Measurements from ENCODE around the gene YY1AP1. TPM values are rescaled to one million over a fixed set of nuclear protein-coding genes. Genes with fewer than 3 reads are reported as not detected.
"Not testable (repeated sequence)": the region's sequence is repeated elsewhere in the genome, so short reads cannot be mapped to it uniquely, and the experiment has no call there.

YY1AP1 gene
- total and polyA plus RNA-seq, 12 donors: 44.0 to 70.4 (median 57.6) TPM

DNA sequence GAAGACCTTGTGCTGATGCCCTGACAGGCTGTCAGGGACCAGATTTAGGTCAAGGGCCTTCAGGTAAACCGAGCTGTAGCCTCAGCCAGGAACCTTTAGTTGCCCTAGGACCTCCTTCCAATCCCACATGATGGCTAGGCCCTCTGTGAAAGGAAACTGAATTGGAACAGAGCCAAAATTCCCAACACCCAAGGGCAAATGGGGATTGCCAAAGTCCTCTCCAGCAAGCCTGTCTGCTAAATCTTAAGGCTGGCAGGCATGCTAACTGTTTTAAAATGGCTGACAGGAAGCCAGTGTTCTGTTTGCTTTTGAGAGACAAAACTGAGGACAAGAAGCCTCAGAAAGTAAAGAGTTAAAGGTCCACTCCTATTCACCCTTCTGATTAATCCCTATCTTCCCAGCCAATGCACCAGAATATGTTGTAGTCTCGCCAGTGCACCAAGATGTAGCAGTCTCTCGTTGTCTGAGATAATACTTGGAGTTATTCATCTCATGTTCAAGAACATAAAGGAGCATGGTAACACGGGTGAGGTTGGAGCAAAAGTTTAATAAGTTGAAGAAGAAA, 43.5 kb downstream of the YY1AP1 start:
- intact Hi-C loops (cut with DNase I): no loop called here
- H3K27me3 ChIP-seq: no peaks in the 10 kb centered on the region
- no peaks in the 10 kb centered on the region for H3K36me3 ChIP-seq (replicated peaks in 1 of 2)
- peaks cover 0 to 18% of the 10 kb centered on the region in 2 donors for H3K4me1 ChIP-seq (replicated peaks in 1 of 2)
- 34 to 49% (median 38%) methylated on average over 4 of the region's 4 CpGs for WGBS, 4 donors
- no peaks in the 10 kb centered on the region for H3K9me3 ChIP-seq (replicated peaks in 1 of 3)
- peak overlapping the region in 4 of 5 donors; percentile 2 to 62 (median 34) for H3K27ac ChIP-seq
- TF ChIP-seq, protein P1, sequence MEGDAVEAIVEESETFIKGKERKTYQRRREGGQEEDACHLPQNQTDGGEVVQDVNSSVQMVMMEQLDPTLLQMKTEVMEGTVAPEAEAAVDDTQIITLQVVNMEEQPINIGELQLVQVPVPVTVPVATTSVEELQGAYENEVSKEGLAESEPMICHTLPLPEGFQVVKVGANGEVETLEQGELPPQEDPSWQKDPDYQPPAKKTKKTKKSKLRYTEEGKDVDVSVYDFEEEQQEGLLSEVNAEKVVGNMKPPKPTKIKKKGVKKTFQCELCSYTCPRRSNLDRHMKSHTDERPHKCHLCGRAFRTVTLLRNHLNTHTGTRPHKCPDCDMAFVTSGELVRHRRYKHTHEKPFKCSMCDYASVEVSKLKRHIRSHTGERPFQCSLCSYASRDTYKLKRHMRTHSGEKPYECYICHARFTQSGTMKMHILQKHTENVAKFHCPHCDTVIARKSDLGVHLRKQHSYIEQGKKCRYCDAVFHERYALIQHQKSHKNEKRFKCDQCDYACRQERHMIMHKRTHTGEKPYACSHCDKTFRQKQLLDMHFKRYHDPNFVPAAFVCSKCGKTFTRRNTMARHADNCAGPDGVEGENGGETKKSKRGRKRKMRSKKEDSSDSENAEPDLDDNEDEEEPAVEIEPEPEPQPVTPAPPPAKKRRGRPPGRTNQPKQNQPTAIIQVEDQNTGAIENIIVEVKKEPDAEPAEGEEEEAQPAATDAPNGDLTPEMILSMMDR (IDR thresholded peaks at IDR 0.05): no peak
- TF ChIP-seq POLR2A (IDR thresholded peaks at IDR 0.05): no peak
- H3K4me3 ChIP-seq: no peak overlapping the region
- DNase-seq: peak in 4 of 7 donors; percentile 14 to 45 (median 40)

DNA sequence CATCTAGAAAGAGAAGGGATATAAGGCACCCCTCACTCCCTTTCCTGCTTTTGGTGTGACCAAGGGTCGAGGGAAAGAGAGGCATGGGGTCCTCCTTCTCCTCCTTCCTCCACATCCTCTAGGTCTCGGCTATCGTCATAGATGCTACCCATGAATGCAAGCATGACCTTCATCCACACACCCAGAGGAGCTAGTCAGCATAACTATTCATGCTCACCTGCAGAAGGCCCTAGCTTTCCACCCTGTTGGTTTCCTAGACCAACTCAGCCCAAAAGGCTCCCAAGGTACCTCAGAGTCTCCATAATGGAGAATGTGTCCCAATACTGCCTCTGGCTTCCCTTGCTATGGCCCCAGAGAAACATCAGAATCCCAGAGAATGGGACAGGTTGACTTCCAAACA, 45.3 kb downstream of the YY1AP1 start:
- DNase-seq: no peak
- no peaks in the 10 kb centered on the region for H3K36me3 ChIP-seq (replicated peaks in 1 of 2)
- 74 to 90% (median 85%) methylated on average over 3 of the region's 3 CpGs for WGBS, 4 donors
- H3K9me3 ChIP-seq (replicated peaks in 1 of 3): no peaks in the 10 kb centered on the region
- no peaks in the 10 kb centered on the region for H3K27me3 ChIP-seq
- intact Hi-C loops (cut with DNase I): no loop called here
- TF ChIP-seq, protein P1 (IDR thresholded peaks at IDR 0.05): no peak
- TF ChIP-seq POLR2A (IDR thresholded peaks at IDR 0.05): no peak
- H3K27ac ChIP-seq: no peak overlapping the region
- peaks cover 0 to 14% of the 10 kb centered on the region in 2 donors for H3K4me1 ChIP-seq (replicated peaks in 1 of 2)
- no peak overlapping the region for H3K4me3 ChIP-seq

DNA sequence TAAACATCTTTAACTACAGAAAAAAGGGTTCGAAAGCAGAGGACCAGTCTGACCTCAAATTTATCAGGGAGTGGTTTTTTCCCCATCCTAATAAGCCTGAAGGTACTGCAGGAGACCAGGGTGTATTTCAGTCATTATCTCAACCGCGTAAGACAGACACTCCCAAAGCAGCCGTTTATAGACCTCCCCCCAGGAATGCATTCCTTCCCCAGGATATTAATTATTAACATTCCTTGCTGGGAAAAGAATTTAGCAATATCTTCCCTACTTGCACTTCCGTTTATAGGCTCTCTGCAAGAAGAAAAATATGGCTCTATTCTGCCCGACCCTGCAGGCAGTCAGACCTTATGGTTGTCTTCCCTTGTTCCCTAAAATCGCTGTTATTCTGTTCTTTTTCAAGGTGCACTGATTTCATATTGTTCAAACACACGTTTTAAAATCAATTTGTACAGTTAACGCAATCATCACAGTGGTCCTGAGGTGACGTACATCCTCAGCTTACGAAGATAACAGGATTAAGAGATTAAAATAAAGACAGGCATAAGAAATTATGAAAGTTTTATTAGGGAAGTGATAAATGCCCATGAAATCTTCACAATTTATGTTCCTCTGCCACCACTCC, 45.9 kb downstream of the YY1AP1 start:
- H3K27ac ChIP-seq; intact Hi-C loops (cut with DNase I); H3K27me3 ChIP-seq; H3K36me3 ChIP-seq (replicated peaks in 1 of 2); H3K4me3 ChIP-seq; DNase-seq; H3K9me3 ChIP-seq (replicated peaks in 1 of 3): not testable (repeated sequence)
- H3K4me1 ChIP-seq (replicated peaks in 1 of 2): peaks cover 0 to 14% of the 10 kb centered on the region in 2 donors
- WGBS, 4 donors: 80 to 88% (median 81%) methylated on average over 11 of the region's 11 CpGs

DNA sequence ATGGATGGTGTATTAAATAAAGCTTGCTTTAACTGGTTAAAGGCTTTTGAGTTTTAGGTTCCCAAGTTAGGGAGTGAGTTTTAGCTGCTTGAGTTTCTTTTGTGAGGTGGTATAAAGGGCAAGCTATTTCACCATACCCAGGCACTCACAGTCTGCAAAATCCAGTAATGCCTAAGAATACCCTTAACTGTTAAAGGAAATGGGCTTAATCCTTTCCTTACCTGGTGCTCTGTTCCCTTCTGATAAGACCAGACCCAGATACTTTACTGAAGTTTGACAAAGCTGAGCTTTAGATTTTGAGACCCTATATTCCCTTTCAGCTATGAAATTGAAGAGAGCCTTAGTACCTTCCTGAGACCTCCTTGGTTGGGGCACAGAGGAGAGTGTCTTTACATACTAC, 48.2 kb downstream of the YY1AP1 start:
- no peak for DNase-seq
- Histone ChIP-seq H3K27me3 (no peaks in the 10 kb centered on the region), H3K9me3 (replicated peaks in 1 of 3) (no peaks in the 10 kb centered on the region), H3K4me3 (no peak overlapping the region), H3K36me3 (replicated peaks in 1 of 2) (no peaks in the 10 kb centered on the region), H3K4me1 (replicated peaks in 1 of 2) (peaks cover 0 to 8% of the 10 kb centered on the region in 2 donors), H3K27ac (no peak overlapping the region)
- TF ChIP-seq, protein P1 (IDR thresholded peaks at IDR 0.05): no peak
- TF ChIP-seq POLR2A (IDR thresholded peaks at IDR 0.05): no peak
- intact Hi-C loops (cut with DNase I): no loop called here
